HepG2 (cell line): ENCODE measurements around the gene COX10. TPM values are rescaled to one million over a fixed set of nuclear protein-coding genes. Genes with fewer than 3 reads are reported as not detected.

ENCODE experiments used
- AKAP8 ChIP-seq: sonication (generic); formaldehyde crosslinking; IDR thresholded peaks from 2 replicates; pipeline ENCODE4 v1.5.1; 2020; ENCODE audit warnings: mild to moderate bottlenecking, missing genetic modification reagents
- CCDC6 ChIP-seq: sonication (generic); formaldehyde crosslinking; IDR thresholded peaks from 2 replicates; pipeline ENCODE4 v1.8.1; 2022; ENCODE audit warnings: mild to moderate bottlenecking, missing genetic modification reagents, moderate library complexity
- EED ChIP-seq: sonication (generic); formaldehyde crosslinking; IDR thresholded peaks from 2 replicates; pipeline ENCODE4 v1.5.0; 2020; ENCODE audit warnings: mild to moderate bottlenecking, missing genetic modification reagents
- ETV5 ChIP-seq: IDR thresholded peaks from 2 replicates; pipeline ENCODE4 v1.6.1; 2018; ENCODE audit warnings: missing biosample characterization, missing genetic modification reagents, inconsistent platforms, borderline replicate concordance
- FOXA1 ChIP-seq, 2 experiments: fragments of 450-650 bp in 1 of 2; sonication (generic) in 1 of 2; formaldehyde crosslinking in 1 of 2; IDR thresholded peaks; 2 replicates each; pipeline versions ENCODE4 v1.4.0 to v1.6.1; 2016 to 2020; ENCODE audit warnings: missing genetic modification reagents in 1 of 2
- FOXP1 ChIP-seq, 2 experiments: fragments of 450-650 bp in 1 of 2; IDR thresholded peaks; 2 replicates each; pipeline ENCODE4 v1.6.1; 2017 to 2018; ENCODE audit warnings: antibody characterized with exemption in 1 of 2
- HNF4A ChIP-seq: sonication (generic); formaldehyde crosslinking; IDR thresholded peaks from 2 replicates; pipeline ENCODE4 v1.4.0; 2020; ENCODE audit warnings: missing genetic modification reagents
- MED1 ChIP-seq: sonication (generic); formaldehyde crosslinking; IDR thresholded peaks from 2 replicates; pipeline ENCODE4 v1.4.0; 2020; ENCODE audit warnings: missing genetic modification reagents
- MIXL1 ChIP-seq: IDR thresholded peaks from 2 replicates; pipeline ENCODE4 v1.6.1; 2016
- MTA3 ChIP-seq: sonication (generic); formaldehyde crosslinking; IDR thresholded peaks from 2 replicates; pipeline ENCODE4 v1.4.0; 2020; ENCODE audit warnings: missing genetic modification reagents
- PCBP1 ChIP-seq: fragments of 200-400 bp; formaldehyde crosslinking; IDR thresholded peaks from 2 replicates; pipeline ENCODE4 v1.6.1; 2017; ENCODE audit warnings: mild to moderate bottlenecking, low read depth, low read length, borderline replicate concordance
- SMAD1 ChIP-seq: sonication (generic); formaldehyde crosslinking; IDR thresholded peaks from 2 replicates; pipeline ENCODE4 v1.4.0; 2020; ENCODE audit warnings: missing genetic modification reagents, low read depth, mild to moderate bottlenecking, borderline replicate concordance
- TBP ChIP-seq: sonication (generic); formaldehyde crosslinking; IDR thresholded peaks from 2 replicates; pipeline ENCODE4 v1.5.0; 2020; ENCODE audit warnings: missing genetic modification reagents
- TBX2 ChIP-seq: sonication (generic); formaldehyde crosslinking; IDR thresholded peaks from 2 replicates; pipeline ENCODE4 v1.5.0; 2020; ENCODE audit warnings: missing genetic modification reagents, mild to moderate bottlenecking, borderline replicate concordance
- THAP11 ChIP-seq: IDR thresholded peaks from 2 replicates; pipeline ENCODE4 v1.6.1; 2016; ENCODE audit warnings: missing biosample characterization, missing genetic modification reagents
- ZFP37 ChIP-seq: sonication (generic); formaldehyde crosslinking; IDR thresholded peaks from 2 replicates; pipeline ENCODE4 v1.4.0; 2020; ENCODE audit warnings: missing genetic modification reagents, borderline replicate concordance
- ZMAT3 ChIP-seq: sonication (generic); formaldehyde crosslinking; conservative IDR thresholded peaks from 2 replicates; pipeline ENCODE4 v1.7.0; 2021; ENCODE audit warnings: missing genetic modification reagents
- ZNF12 ChIP-seq: sonication (generic); formaldehyde crosslinking; IDR thresholded peaks from 2 replicates; pipeline ENCODE4 v1.5.0; 2020; ENCODE audit warnings: missing genetic modification reagents
- ZNF317 ChIP-seq: sonication (generic); formaldehyde crosslinking; IDR thresholded peaks from 2 replicates; pipeline ENCODE4 v1.5.0; 2020; ENCODE audit warnings: mild to moderate bottlenecking, missing genetic modification reagents
- ZNF672 ChIP-seq: sonication (generic); formaldehyde crosslinking; IDR thresholded peaks from 2 replicates; pipeline ENCODE4 v1.8.1; 2022; ENCODE audit warnings: missing genetic modification reagents
- ZNF878 ChIP-seq: sonication (generic); formaldehyde crosslinking; IDR thresholded peaks from 2 replicates; pipeline ENCODE4 v1.8.1; 2023; ENCODE audit warnings: mild to moderate bottlenecking, missing genetic modification reagents, moderate library complexity
- ZSCAN20 ChIP-seq: sonication (generic); formaldehyde crosslinking; IDR thresholded peaks from 2 replicates; pipeline ENCODE4 v1.4.0; 2020; ENCODE audit warnings: missing genetic modification reagents, mild to moderate bottlenecking, borderline replicate concordance
- polyA plus RNA-seq, 8 experiments: library from polyadenylated mRNA; depleted of rRNA in 3 of 8; stranded (reverse) in 7 of 8; unstranded in 1 of 8; fragments of >200 nt; fragmentation: Illumina TruSeq in 4 of 8; extraction: Trizol in 4 of 8; gene quantifications; 2 replicates each; pipeline versions ENCODE4 v1.2.1 to v1.2.3, GENCODE V29; 2011 to 2016; ENCODE audit warnings: low read depth in 4 of 8, missing spikeins in 1 of 8, mixed read lengths in 1 of 8; ENCODE audit not compliant: insufficient read depth in 1 of 8
- total RNA-seq, 5 experiments: library from RNA; depleted of rRNA; stranded (reverse); fragments of >200 nt; fragmentation: Illumina TruSeq; extraction: Trizol; gene quantifications; 2 replicates each; pipeline ENCODE4 v1.2.3, GENCODE V29; 2016; ENCODE audit warnings: low read depth in 1 of 5
- TF ChIP-seq, protein P1 (sequence below): sonication (generic); formaldehyde crosslinking; IDR thresholded peaks from 2 replicates; pipeline ENCODE4 v1.4.0; 2020; ENCODE audit warnings: missing genetic modification reagents
- TF ChIP-seq, protein P2 (sequence below): IDR thresholded peaks from 2 replicates; pipeline ENCODE4 v1.6.1; 2016; ENCODE audit warnings: mild to moderate bottlenecking
- TF ChIP-seq, protein P3 (sequence below): sonication (generic); formaldehyde crosslinking; IDR thresholded peaks from 2 replicates; pipeline ENCODE4 v1.4.0; 2020; ENCODE audit warnings: missing genetic modification reagents

COX10 gene
- total and polyA plus RNA-seq, 2 of the 13 experiments (the other 11 are each of a cell fraction or from before 2014, with no cell fraction given) = 13.9 to 20.1 TPM

DNA sequence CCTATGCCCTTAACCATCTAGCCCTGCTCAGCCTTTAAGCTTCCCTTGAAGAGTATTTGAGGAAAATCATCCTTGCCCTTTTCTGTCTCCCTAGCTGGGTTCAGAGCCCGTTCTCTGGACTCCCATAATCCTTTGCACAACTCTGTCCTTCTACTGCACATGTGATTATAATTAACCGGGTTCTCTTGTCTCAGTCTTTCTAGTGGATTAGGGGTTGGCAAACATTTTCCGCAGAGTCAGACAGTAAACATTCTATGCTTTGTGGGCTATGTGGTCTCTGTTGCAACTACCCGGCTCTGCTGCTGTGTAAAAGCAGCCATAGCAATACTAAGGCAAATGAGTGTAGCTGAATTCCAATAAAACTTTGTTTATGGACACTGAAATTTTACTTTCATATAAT is 87.4 kb downstream of the COX10 start (continued):
- no peak for TF ChIP-seq THAP11 (CRISPR knock-in tag)
- TF ChIP-seq ZNF878 (CRISPR knock-in tag) = no peak
- TF ChIP-seq MTA3 (CRISPR knock-in tag) = no peak
- TF ChIP-seq EED (CRISPR knock-in tag) = no peak
- TF ChIP-seq ZSCAN20 (CRISPR knock-in tag) = no peak
- no peak for TF ChIP-seq ZMAT3 (CRISPR knock-in tag)
- peak; percentile 65; the same call in 1 of the 2 replicates for TF ChIP-seq ZNF317
- no peak for TF ChIP-seq ZNF672
- 0 out of 2 replicates have a peak, but pooled peaks have one; percentile 19 for TF ChIP-seq TBX2 (CRISPR knock-in tag)
- TF ChIP-seq, protein P1, sequence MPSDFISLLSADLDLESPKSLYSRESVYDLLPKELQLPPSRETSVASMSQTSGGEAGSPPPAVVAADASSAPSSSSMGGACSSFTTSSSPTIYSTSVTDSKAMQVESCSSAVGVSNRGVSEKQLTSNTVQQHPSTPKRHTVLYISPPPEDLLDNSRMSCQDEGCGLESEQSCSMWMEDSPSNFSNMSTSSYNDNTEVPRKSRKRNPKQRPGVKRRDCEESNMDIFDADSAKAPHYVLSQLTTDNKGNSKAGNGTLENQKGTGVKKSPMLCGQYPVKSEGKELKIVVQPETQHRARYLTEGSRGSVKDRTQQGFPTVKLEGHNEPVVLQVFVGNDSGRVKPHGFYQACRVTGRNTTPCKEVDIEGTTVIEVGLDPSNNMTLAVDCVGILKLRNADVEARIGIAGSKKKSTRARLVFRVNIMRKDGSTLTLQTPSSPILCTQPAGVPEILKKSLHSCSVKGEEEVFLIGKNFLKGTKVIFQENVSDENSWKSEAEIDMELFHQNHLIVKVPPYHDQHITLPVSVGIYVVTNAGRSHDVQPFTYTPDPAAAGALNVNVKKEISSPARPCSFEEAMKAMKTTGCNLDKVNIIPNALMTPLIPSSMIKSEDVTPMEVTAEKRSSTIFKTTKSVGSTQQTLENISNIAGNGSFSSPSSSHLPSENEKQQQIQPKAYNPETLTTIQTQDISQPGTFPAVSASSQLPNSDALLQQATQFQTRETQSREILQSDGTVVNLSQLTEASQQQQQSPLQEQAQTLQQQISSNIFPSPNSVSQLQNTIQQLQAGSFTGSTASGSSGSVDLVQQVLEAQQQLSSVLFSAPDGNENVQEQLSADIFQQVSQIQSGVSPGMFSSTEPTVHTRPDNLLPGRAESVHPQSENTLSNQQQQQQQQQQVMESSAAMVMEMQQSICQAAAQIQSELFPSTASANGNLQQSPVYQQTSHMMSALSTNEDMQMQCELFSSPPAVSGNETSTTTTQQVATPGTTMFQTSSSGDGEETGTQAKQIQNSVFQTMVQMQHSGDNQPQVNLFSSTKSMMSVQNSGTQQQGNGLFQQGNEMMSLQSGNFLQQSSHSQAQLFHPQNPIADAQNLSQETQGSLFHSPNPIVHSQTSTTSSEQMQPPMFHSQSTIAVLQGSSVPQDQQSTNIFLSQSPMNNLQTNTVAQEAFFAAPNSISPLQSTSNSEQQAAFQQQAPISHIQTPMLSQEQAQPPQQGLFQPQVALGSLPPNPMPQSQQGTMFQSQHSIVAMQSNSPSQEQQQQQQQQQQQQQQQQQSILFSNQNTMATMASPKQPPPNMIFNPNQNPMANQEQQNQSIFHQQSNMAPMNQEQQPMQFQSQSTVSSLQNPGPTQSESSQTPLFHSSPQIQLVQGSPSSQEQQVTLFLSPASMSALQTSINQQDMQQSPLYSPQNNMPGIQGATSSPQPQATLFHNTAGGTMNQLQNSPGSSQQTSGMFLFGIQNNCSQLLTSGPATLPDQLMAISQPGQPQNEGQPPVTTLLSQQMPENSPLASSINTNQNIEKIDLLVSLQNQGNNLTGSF (CRISPR knock-in tag) = no peak
- TF ChIP-seq, protein P2, sequence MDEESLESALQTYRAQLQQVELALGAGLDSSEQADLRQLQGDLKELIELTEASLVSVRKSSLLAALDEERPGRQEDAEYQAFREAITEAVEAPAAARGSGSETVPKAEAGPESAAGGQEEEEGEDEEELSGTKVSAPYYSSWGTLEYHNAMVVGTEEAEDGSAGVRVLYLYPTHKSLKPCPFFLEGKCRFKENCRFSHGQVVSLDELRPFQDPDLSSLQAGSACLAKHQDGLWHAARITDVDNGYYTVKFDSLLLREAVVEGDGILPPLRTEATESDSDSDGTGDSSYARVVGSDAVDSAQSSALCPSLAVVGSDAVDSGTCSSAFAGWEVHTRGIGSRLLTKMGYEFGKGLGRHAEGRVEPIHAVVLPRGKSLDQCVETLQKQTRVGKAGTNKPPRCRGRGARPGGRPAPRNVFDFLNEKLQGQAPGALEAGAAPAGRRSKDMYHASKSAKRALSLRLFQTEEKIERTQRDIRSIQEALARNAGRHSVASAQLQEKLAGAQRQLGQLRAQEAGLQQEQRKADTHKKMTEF = 0 out of 2 replicates have a peak, but pooled peaks have one; percentile 33
- no peak for TF ChIP-seq ZFP37 (CRISPR knock-in tag)
- TF ChIP-seq HNF4A = peak; percentile 17; the same call in 1 of the 2 replicates
- TF ChIP-seq MED1 (CRISPR knock-in tag) = no peak
- no peak for TF ChIP-seq FOXP1 (IDR thresholded peaks at IDR 0.05)
- peak; percentile 34; the same call in 1 of the 2 replicates for TF ChIP-seq FOXP1 (CRISPR knock-in tag; IDR thresholded peaks at IDR 0.05)
- TF ChIP-seq PCBP1 = no peak
- peak; percentile 79 for TF ChIP-seq MIXL1
- no peak for TF ChIP-seq ETV5 (CRISPR knock-in tag)
- no peak for TF ChIP-seq SMAD1 (CRISPR knock-in tag)
- no peak for TF ChIP-seq TBP (CRISPR knock-in tag)
- TF ChIP-seq FOXA1 (IDR thresholded peaks at IDR 0.05) = no peak
- TF ChIP-seq FOXA1 (CRISPR knock-in tag; IDR thresholded peaks at IDR 0.05) = 0 out of 2 replicates have a peak, but pooled peaks have one; percentile 28
- TF ChIP-seq, protein P3, sequence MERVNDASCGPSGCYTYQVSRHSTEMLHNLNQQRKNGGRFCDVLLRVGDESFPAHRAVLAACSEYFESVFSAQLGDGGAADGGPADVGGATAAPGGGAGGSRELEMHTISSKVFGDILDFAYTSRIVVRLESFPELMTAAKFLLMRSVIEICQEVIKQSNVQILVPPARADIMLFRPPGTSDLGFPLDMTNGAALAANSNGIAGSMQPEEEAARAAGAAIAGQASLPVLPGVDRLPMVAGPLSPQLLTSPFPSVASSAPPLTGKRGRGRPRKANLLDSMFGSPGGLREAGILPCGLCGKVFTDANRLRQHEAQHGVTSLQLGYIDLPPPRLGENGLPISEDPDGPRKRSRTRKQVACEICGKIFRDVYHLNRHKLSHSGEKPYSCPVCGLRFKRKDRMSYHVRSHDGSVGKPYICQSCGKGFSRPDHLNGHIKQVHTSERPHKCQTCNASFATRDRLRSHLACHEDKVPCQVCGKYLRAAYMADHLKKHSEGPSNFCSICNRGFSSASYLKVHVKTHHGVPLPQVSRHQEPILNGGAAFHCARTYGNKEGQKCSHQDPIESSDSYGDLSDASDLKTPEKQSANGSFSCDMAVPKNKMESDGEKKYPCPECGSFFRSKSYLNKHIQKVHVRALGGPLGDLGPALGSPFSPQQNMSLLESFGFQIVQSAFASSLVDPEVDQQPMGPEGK (CRISPR knock-in tag) = no peak
- TF ChIP-seq ZNF12 (CRISPR knock-in tag) = peak; percentile 48; the same call in 1 of the 2 replicates
- TF ChIP-seq AKAP8 (CRISPR knock-in tag) = no peak
- no peak for TF ChIP-seq CCDC6 (CRISPR knock-in tag)
